ENCODE measurements around the gene IMPACT. TPM values are rescaled to one million over a fixed set of nuclear protein-coding genes. Genes with fewer than 3 reads are reported as not detected.

Gene IMPACT
- total RNA-seq, 3 donors from 2014 or later: 9.5 to 9.7 (median 9.5) TPM

- Mint-ChIP-seq H3K4me1 (ENCODE audit: low read depth) (peaks cover 4% of the 10 kb centered on the region), H3K9me3 (no peaks in the 10 kb centered on the region), H3K4me3 (no peak overlapping the region), H3K27me3 (ENCODE audit: low read depth) (no peaks in the 10 kb centered on the region), H3K36me3 (ENCODE audit: insufficient read depth) (peaks cover 49% of the 10 kb centered on the region)
- ATAC-seq (no peak), DNase-seq (no peak)
These were observed 20.0 kb downstream of the IMPACT start for GRCh38 chr18:24446453-24446852.

GRCh38 chr18:24446953-24447538 lies 20.6 kb downstream of the IMPACT start:
- no peak overlapping the region for H3K4me3 Mint-ChIP-seq
- DNase-seq: no peak
- peaks cover 4% of the 10 kb centered on the region for H3K4me1 Mint-ChIP-seq (ENCODE audit: low read depth)
- H3K36me3 Mint-ChIP-seq (ENCODE audit: insufficient read depth): peaks cover 49% of the 10 kb centered on the region
- no peaks in the 10 kb centered on the region for H3K9me3 Mint-ChIP-seq
- H3K27me3 Mint-ChIP-seq (ENCODE audit: low read depth): no peaks in the 10 kb centered on the region
- ATAC-seq: no peak

GRCh38 chr18:24447961-24448360 lies 21.5 kb downstream of the IMPACT start:
- DNase-seq (no peak), ATAC-seq (no peak)
- Mint-ChIP-seq H3K9me3 (no peaks in the 10 kb centered on the region), H3K27me3 (ENCODE audit: low read depth) (no peaks in the 10 kb centered on the region), H3K4me3 (no peak overlapping the region), H3K36me3 (ENCODE audit: insufficient read depth) (peaks cover 49% of the 10 kb centered on the region), H3K4me1 (ENCODE audit: low read depth) (peaks cover 4% of the 10 kb centered on the region)

GRCh38 chr18:24456549-24456948 lies 30.1 kb downstream of the IMPACT start:
- Mint-ChIP-seq H3K27me3 (ENCODE audit: low read depth) (no peaks in the 10 kb centered on the region), H3K4me3 (no peak overlapping the region), H3K9me3 (no peaks in the 10 kb centered on the region), H3K36me3 (ENCODE audit: insufficient read depth) (peaks cover 11% of the 10 kb centered on the region), H3K4me1 (ENCODE audit: low read depth) (peaks cover 11% of the 10 kb centered on the region)
- ATAC-seq: peak; percentile 82 to 88
- DNase-seq: no peak

- ATAC-seq (no peak), DNase-seq (no peak)
- Mint-ChIP-seq H3K36me3 (ENCODE audit: insufficient read depth) (peaks cover 5% of the 10 kb centered on the region), H3K4me3 (no peak overlapping the region), H3K9me3 (no peaks in the 10 kb centered on the region), H3K27me3 (ENCODE audit: low read depth) (no peaks in the 10 kb centered on the region), H3K4me1 (ENCODE audit: low read depth) (peaks cover 17% of the 10 kb centered on the region)
These were observed 33.3 kb downstream of the IMPACT start for GRCh38 chr18:24459772-24460171.

GRCh38 chr18:24460388-24460787 lies 33.9 kb downstream of the IMPACT start, which contains the start of gene HRH4:
HRH4 (plus strand) TSS chr18:24460637; CDS start chr18:24460729, 92 bp downstream.
- H3K4me3 Mint-ChIP-seq: peak within 1 kb of the TSS; percentile 33
- H3K36me3 Mint-ChIP-seq (ENCODE audit: insufficient read depth): peaks cover 1% of the 10 kb centered on the region

GRCh38 chr18:24461996-24462395 lies 35.5 kb downstream of the IMPACT start:
- H3K36me3 Mint-ChIP-seq (ENCODE audit: insufficient read depth): no peaks in the 10 kb centered on the region
- no peaks in the 10 kb centered on the region for H3K9me3 Mint-ChIP-seq
- ATAC-seq (no peak), DNase-seq (no peak)
- H3K4me3 Mint-ChIP-seq: peak overlapping the region; percentile 27
- no peaks in the 10 kb centered on the region for H3K27me3 Mint-ChIP-seq (ENCODE audit: low read depth)
- H3K4me1 Mint-ChIP-seq (ENCODE audit: low read depth): peaks cover 11% of the 10 kb centered on the region

More at GRCh38 chr18:24460388-24460787, 33.9 kb downstream of the IMPACT start, which contains the start of gene HRH4:
- no peaks in the 10 kb centered on the region for H3K27me3 Mint-ChIP-seq (ENCODE audit: low read depth)
- peaks cover 17% of the 10 kb centered on the region for H3K4me1 Mint-ChIP-seq (ENCODE audit: low read depth)
- DNase-seq (no peak), ATAC-seq (no peak)
- H3K9me3 Mint-ChIP-seq: no peaks in the 10 kb centered on the region

GRCh38 chr18:24462838-24463775 lies 36.6 kb downstream of the IMPACT start:
- DNase-seq: no peak
- ATAC-seq: no peak
- Mint-ChIP-seq H3K27me3 (ENCODE audit: low read depth) (no peaks in the 10 kb centered on the region), H3K4me1 (ENCODE audit: low read depth) (peaks cover 12% of the 10 kb centered on the region), H3K36me3 (ENCODE audit: insufficient read depth) (no peaks in the 10 kb centered on the region), H3K4me3 (peak overlapping the region; percentile 8), H3K9me3 (no peaks in the 10 kb centered on the region)

GRCh38 chr18:24465486-24465885 lies 39.0 kb downstream of the IMPACT start:
- no peaks in the 10 kb centered on the region for H3K36me3 Mint-ChIP-seq (ENCODE audit: insufficient read depth)
- ATAC-seq (no peak), DNase-seq (no peak)
- peaks cover 12% of the 10 kb centered on the region for H3K4me1 Mint-ChIP-seq (ENCODE audit: low read depth)
- H3K9me3 Mint-ChIP-seq: no peaks in the 10 kb centered on the region
- no peaks in the 10 kb centered on the region for H3K27me3 Mint-ChIP-seq (ENCODE audit: low read depth)
- H3K4me3 Mint-ChIP-seq: no peak overlapping the region

- Mint-ChIP-seq H3K9me3 (no peaks in the 10 kb centered on the region), H3K27me3 (ENCODE audit: low read depth) (peaks cover 2% of the 10 kb centered on the region), H3K36me3 (ENCODE audit: insufficient read depth) (no peaks in the 10 kb centered on the region), H3K4me3 (no peak overlapping the region), H3K4me1 (ENCODE audit: low read depth) (peaks cover 7% of the 10 kb centered on the region)
- peak in 1 of 2 donors; percentile 18 for ATAC-seq
- DNase-seq: no peak
These were observed 40.3 kb downstream of the IMPACT start for GRCh38 chr18:24466771-24467170.

- no peaks in the 10 kb centered on the region for H3K36me3 Mint-ChIP-seq (ENCODE audit: insufficient read depth)
- H3K9me3 Mint-ChIP-seq: no peaks in the 10 kb centered on the region
- DNase-seq: no peak
- no peak for ATAC-seq
- H3K27me3 Mint-ChIP-seq (ENCODE audit: low read depth): peaks cover 4% of the 10 kb centered on the region
- peaks cover 4% of the 10 kb centered on the region for H3K4me1 Mint-ChIP-seq (ENCODE audit: low read depth)
- no peak overlapping the region for H3K4me3 Mint-ChIP-seq
These were observed 43.6 kb downstream of the IMPACT start for GRCh38 chr18:24470022-24470618.

GRCh38 chr18:24470805-24471204 lies 44.3 kb downstream of the IMPACT start:
- Mint-ChIP-seq H3K27me3 (ENCODE audit: low read depth) (peaks cover 4% of the 10 kb centered on the region), H3K4me1 (ENCODE audit: low read depth) (peaks cover 4% of the 10 kb centered on the region), H3K4me3 (no peak overlapping the region), H3K9me3 (no peaks in the 10 kb centered on the region), H3K36me3 (ENCODE audit: insufficient read depth) (no peaks in the 10 kb centered on the region)
- DNase-seq (no peak), ATAC-seq (no peak)

GRCh38 chr18:24472591-24472990 lies 46.1 kb downstream of the IMPACT start:
- no peaks in the 10 kb centered on the region for H3K36me3 Mint-ChIP-seq (ENCODE audit: insufficient read depth)
- DNase-seq: no peak
- no peak overlapping the region for H3K4me3 Mint-ChIP-seq
- no peaks in the 10 kb centered on the region for H3K9me3 Mint-ChIP-seq
- ATAC-seq: no peak
- peaks cover 4% of the 10 kb centered on the region for H3K27me3 Mint-ChIP-seq (ENCODE audit: low read depth)
- peaks cover 6% of the 10 kb centered on the region for H3K4me1 Mint-ChIP-seq (ENCODE audit: low read depth)

GRCh38 chr18:24474406-24474805 lies 47.9 kb downstream of the IMPACT start:
- Mint-ChIP-seq H3K4me3 (no peak overlapping the region), H3K9me3 (no peaks in the 10 kb centered on the region), H3K4me1 (ENCODE audit: low read depth) (peaks cover 6% of the 10 kb centered on the region), H3K36me3 (ENCODE audit: insufficient read depth) (no peaks in the 10 kb centered on the region), H3K27me3 (ENCODE audit: low read depth) (peaks cover 4% of the 10 kb centered on the region)
- ATAC-seq: no peak
- no peak for DNase-seq

Data from activated T-cell treated with anti-CD3 and anti-CD28 coated beads, Interleukin-2, amount 50 U/mL, for 4 hours (primary cell).